NB4 (cell line): ENCODE results near the gene TMEM120B.

Experiments
- DNase-seq: peaks from one replicate; pipeline ENCODE4 v3.0.0; 2010; ENCODE audit warnings: low read depth
- H3K4me3 ChIP-seq: one replicate; pipeline ENCODE4 v1.5.1; 2011; ENCODE audit warnings: mild to moderate bottlenecking, low read depth, low read length, moderate library complexity
- MYC ChIP-seq: IDR thresholded peaks from 2 replicates; pipeline ENCODE4 v1.6.1; 2011; ENCODE audit warnings: low read depth, low read length
- POLR2A ChIP-seq: IDR thresholded peaks from 2 replicates; pipeline ENCODE4 v1.6.1; 2011; ENCODE audit warnings: mild to moderate bottlenecking; ENCODE audit not compliant: insufficient read length; ENCODE audit errors: extremely low read depth
- TF ChIP-seq, protein P1 (sequence below): IDR thresholded peaks from 2 replicates; pipeline ENCODE4 v1.6.1; 2011; ENCODE audit warnings: low read depth, low read length
- TF ChIP-seq, protein P2 (sequence below): IDR thresholded peaks from one replicate; pipeline ENCODE4 v1.5.1; 2012; ENCODE audit warnings: low read depth, low read length

TMEM120B gene

DNA sequence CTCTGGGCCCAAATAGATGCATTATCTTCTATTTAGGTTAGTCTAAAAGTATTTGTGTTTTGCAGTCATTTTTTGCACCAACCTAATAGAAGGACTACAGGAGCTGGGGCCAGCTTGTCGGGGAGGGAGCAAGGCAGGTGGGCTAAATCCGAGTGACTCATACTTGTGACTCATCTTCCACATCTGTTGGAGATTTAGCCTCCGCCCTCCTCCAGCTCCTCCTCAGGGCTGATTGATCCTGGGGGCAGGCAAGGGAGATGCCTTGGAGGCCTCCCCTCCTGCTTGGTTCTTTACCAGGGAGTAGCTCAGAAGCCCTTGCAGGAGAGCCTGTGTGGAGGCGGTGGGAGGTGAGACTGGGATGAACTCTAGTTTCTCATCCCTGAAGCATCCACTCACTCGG is 53.0 kb downstream of the TMEM120B start:
- DNase-seq = peak; percentile 72
- no peak overlapping the region for H3K4me3 ChIP-seq
- no peak for TF ChIP-seq POLR2A
- TF ChIP-seq, protein P1, sequence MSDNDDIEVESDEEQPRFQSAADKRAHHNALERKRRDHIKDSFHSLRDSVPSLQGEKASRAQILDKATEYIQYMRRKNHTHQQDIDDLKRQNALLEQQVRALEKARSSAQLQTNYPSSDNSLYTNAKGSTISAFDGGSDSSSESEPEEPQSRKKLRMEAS = no peak
- TF ChIP-seq MYC = no peak
- TF ChIP-seq, protein P2, sequence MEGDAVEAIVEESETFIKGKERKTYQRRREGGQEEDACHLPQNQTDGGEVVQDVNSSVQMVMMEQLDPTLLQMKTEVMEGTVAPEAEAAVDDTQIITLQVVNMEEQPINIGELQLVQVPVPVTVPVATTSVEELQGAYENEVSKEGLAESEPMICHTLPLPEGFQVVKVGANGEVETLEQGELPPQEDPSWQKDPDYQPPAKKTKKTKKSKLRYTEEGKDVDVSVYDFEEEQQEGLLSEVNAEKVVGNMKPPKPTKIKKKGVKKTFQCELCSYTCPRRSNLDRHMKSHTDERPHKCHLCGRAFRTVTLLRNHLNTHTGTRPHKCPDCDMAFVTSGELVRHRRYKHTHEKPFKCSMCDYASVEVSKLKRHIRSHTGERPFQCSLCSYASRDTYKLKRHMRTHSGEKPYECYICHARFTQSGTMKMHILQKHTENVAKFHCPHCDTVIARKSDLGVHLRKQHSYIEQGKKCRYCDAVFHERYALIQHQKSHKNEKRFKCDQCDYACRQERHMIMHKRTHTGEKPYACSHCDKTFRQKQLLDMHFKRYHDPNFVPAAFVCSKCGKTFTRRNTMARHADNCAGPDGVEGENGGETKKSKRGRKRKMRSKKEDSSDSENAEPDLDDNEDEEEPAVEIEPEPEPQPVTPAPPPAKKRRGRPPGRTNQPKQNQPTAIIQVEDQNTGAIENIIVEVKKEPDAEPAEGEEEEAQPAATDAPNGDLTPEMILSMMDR = no peak

DNA sequence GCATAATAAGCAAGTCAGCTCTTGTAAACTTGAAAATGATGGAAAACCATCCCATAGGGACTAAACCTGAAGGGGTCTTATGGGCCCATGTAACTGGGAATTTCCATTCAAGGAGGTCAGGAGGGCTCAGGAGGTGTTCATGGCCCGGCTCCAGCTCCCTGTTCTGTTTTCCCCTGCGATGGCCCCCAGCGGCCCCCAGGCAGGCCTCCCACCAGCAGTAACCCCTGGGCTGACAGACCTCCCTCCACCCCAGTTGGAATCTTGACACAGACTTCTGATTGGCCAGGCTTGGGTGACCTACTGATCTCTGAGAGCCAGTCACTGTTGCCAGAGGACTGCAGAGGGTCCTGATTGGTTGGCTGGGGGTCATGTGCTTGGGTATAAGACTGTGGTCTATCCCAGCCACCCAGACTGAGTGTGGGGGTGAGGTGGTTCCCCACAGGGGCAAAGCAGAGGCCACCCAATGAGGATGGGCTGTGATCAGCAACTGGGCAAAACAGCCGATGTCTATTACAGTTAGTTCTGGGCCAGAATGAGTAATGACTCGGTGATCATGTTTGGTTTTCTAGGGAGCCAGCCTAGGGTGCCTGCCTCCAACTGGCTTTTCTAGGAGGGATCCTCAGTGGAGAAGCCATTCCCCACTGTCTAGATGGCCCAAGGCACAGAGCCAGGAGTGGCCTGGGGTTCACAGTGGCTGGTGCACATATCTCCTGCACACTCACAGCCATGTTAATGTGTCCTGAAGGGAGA is 53.9 kb downstream of the TMEM120B start:
- TF ChIP-seq, protein P2 = no peak
- TF ChIP-seq MYC = no peak
- TF ChIP-seq, protein P1 = no peak
- no peak for TF ChIP-seq POLR2A
- peak; percentile 45 for DNase-seq
- no peak overlapping the region for H3K4me3 ChIP-seq

DNA sequence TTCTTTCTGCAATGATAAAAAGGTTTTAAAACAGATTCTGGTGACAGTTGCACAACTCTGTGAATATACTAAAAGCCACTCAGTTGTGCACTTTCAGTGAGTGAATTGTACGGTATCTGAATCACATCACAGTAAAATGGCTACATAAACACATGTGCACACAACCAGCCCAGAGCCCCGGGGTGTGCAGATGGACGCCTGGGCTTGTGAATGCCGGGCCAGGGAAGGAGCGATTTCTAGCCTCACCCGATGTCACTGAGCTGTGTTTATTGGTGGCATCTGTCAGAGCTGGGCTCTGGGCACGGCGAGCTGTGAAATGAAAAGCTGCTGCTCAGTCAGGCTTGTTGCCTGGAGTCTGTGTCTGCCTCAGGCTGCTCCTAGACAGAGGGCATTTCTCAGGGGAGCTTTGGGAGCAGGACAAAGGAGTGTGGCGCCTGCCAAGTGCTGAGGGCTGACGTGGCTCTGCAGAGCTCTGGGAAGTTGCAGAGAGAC is 55.0 kb downstream of the TMEM120B start:
- no peak for DNase-seq
- TF ChIP-seq MYC (no peak), POLR2A (no peak)
- TF ChIP-seq, protein P1 = no peak
- TF ChIP-seq, protein P2 = no peak
- no peak overlapping the region for H3K4me3 ChIP-seq

DNA sequence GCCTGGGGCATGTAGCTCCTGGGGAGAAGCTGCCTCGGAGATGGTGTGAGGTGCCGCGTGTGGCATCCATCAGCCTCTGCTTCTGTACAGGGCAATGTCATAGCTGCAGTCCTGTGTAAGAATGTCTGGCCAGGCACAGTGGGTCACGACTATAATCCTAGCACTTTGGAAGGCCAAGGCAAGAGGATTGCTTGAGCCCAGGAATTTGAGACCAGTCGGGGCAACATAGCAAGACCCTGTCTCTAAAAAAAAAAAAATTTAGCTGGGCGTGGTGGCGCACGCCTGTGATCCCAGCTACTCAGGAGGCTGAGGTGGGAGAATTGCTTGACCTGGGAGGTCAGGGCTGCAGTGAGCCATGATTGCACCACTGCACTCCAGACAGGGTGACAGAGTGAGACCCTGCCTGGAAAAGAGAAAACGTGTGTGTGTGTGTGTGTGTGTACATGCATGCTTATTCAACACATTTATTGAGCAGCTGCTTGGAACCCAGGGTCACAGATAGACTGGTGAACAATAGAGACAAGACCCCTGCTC is 56.8 kb downstream of the TMEM120B start:
- DNase-seq = no peak
- no peak overlapping the region for H3K4me3 ChIP-seq
- TF ChIP-seq, protein P1 = no peak
- TF ChIP-seq, protein P2 = no peak
- no peak for TF ChIP-seq POLR2A
- no peak for TF ChIP-seq MYC

DNA sequence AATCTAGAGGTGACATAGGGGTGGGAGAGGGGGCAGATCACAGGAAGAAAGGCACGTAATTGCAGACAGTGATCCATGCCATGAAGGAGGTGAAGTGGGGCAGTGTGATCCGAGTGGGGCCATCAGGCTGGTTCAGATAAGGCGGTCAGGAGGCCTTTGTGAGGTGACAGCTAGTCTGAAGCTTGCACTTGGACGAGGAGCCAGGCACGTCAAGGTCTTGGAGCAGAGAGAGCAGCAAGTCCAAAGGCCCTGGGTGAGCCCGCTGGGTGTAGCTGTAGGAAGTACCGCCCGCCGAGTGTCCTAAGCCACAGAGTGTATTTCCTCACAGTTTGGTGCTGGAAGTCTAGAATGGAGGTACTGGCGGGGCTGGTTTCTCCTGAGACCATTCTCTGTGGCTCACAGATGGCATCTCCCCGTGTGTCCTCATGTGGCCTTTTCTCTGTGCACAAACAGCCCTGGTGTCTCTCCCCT is 57.3 kb downstream of the TMEM120B start:
- DNase-seq = peak; percentile 85
- H3K4me3 ChIP-seq = no peak overlapping the region
- TF ChIP-seq POLR2A (no peak), MYC (peak; percentile 41; the same call in 1 of the 2 replicates)

DNA sequence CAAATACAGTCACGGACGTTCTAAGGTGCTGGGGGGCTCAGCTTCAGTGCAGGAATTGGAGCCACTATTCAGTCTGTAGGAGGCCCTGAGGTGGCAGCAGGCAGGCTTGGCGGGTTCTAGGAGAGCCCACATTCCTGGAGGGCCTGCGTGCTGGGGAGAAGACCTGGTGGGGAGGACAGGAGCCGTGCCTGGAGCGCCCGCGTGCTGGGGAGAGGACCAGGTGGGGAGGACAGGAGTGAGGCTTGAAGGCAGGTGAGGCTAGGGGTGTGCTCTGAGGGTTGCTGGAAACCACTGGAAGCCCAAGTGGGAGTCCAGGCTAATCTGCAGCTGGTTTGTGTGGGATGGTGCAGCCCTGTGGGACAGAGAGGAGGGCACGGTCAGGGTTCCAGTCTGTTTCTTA is 57.8 kb downstream of the TMEM120B start:
- no peak overlapping the region for H3K4me3 ChIP-seq
- no peak for DNase-seq
- TF ChIP-seq, protein P1 = no peak
- TF ChIP-seq POLR2A = no peak
- TF ChIP-seq MYC = no peak
- TF ChIP-seq, protein P2 = no peak
